ENCODE measurements around the gene RAB4B.
A peak's percentile ranks its signal among the peaks of the same experiment; 100 is the strongest.

The RAB4B gene

GRCh38 chr19:40797963-40798682 lies 20.1 kb downstream of the RAB4B start:
- Histone ChIP-seq H3K4me1 (ENCODE audit: insufficient read depth, insufficient read length) (peaks cover 18% of the 10 kb centered on the region), H3K9ac (ENCODE audit: insufficient read length, low read depth) (peak overlapping the region; percentile 80), H3K9me3 (ENCODE audit: insufficient read depth, low read length) (no peaks in the 10 kb centered on the region), H3K36me3 (ENCODE audit: insufficient read depth, insufficient read length, low read length) (peaks cover 28% of the 10 kb centered on the region), H3K27me3 (ENCODE audit: insufficient read depth, insufficient read length) (no peaks in the 10 kb centered on the region), H3K4me3 (ENCODE audit: insufficient read length, low read depth) (peak overlapping the region; percentile 36)
- no peak for TF ChIP-seq ZNF274 (IDR thresholded peaks at IDR 0.05; ENCODE audit: low read depth, low read length)
- TF ChIP-seq SUZ12 (IDR thresholded peaks at IDR 0.05; ENCODE audit: extremely low read depth, insufficient read depth, insufficient read length), result no peak
- TF ChIP-seq YY1 (IDR thresholded peaks at IDR 0.05; ENCODE audit: insufficient read depth, insufficient read length), result no peak
- peak; percentile 58 for DNase-seq (ENCODE audit: low read depth, low spot score)

GRCh38 chr19:40798683-40799557 lies 20.9 kb downstream of the RAB4B start, which contains the start of gene EGLN2:
Gene EGLN2, plus strand, starts transcription at chr19:40799191. Its CDS starts 1,382 bp downstream, at chr19:40800573.
- TF ChIP-seq YY1 (IDR thresholded peaks at IDR 0.05; ENCODE audit: insufficient read depth, insufficient read length) (no peak), ZNF274 (IDR thresholded peaks at IDR 0.05; ENCODE audit: low read depth, low read length) (no peak), SUZ12 (IDR thresholded peaks at IDR 0.05; ENCODE audit: extremely low read depth, insufficient read depth, insufficient read length) (no peak)

GRCh38 chr19:40799558-40800338 lies 21.7 kb downstream of the RAB4B start:
- no peaks in the 10 kb centered on the region for H3K9me3 ChIP-seq (ENCODE audit: insufficient read depth, low read length)
- no peaks in the 10 kb centered on the region for H3K27me3 ChIP-seq (ENCODE audit: insufficient read depth, insufficient read length)
- peak overlapping the region; percentile 71 for H3K4me3 ChIP-seq (ENCODE audit: insufficient read length, low read depth)
- H3K36me3 ChIP-seq (ENCODE audit: insufficient read depth, insufficient read length, low read length), result peaks cover 44% of the 10 kb centered on the region
- no peak for TF ChIP-seq ZNF274 (IDR thresholded peaks at IDR 0.05; ENCODE audit: low read depth, low read length)
- peaks cover 30% of the 10 kb centered on the region for H3K4me1 ChIP-seq (ENCODE audit: insufficient read depth, insufficient read length)
- no peak for DNase-seq (ENCODE audit: low read depth, low spot score)
- H3K9ac ChIP-seq (ENCODE audit: insufficient read length, low read depth), result peak overlapping the region; percentile 85

More at GRCh38 chr19:40798683-40799557, 20.9 kb downstream of the RAB4B start, which contains the start of gene EGLN2:
- H3K36me3 ChIP-seq (ENCODE audit: insufficient read depth, insufficient read length, low read length), result peaks cover 36% of the 10 kb centered on the region
- H3K9ac ChIP-seq (ENCODE audit: insufficient read length, low read depth), result peak within 1 kb of the TSS; percentile 85
- H3K4me3 ChIP-seq (ENCODE audit: insufficient read length, low read depth), result peak within 1 kb of the TSS; percentile 71
- peaks cover 25% of the 10 kb centered on the region for H3K4me1 ChIP-seq (ENCODE audit: insufficient read depth, insufficient read length)
- peak; percentile 98 for DNase-seq (ENCODE audit: low read depth, low spot score)
- H3K9me3 ChIP-seq (ENCODE audit: insufficient read depth, low read length), result no peaks in the 10 kb centered on the region
- no peaks in the 10 kb centered on the region for H3K27me3 ChIP-seq (ENCODE audit: insufficient read depth, insufficient read length)

GRCh38 chr19:40800339-40800996 lies 22.4 kb downstream of the RAB4B start:
- Histone ChIP-seq H3K9me3 (ENCODE audit: insufficient read depth, low read length) (no peaks in the 10 kb centered on the region), H3K4me3 (ENCODE audit: insufficient read length, low read depth) (peak overlapping the region; percentile 71), H3K4me1 (ENCODE audit: insufficient read depth, insufficient read length) (peaks cover 33% of the 10 kb centered on the region), H3K9ac (ENCODE audit: insufficient read length, low read depth) (peak overlapping the region; percentile 85), H3K27me3 (ENCODE audit: insufficient read depth, insufficient read length) (no peaks in the 10 kb centered on the region), H3K36me3 (ENCODE audit: insufficient read depth, insufficient read length, low read length) (peaks cover 51% of the 10 kb centered on the region)
- no peak for TF ChIP-seq SUZ12 (IDR thresholded peaks at IDR 0.05; ENCODE audit: extremely low read depth, insufficient read depth, insufficient read length)
- TF ChIP-seq YY1 (IDR thresholded peaks at IDR 0.05; ENCODE audit: insufficient read depth, insufficient read length), result no peak
- TF ChIP-seq ZNF274 (IDR thresholded peaks at IDR 0.05; ENCODE audit: low read depth, low read length), result no peak
- DNase-seq (ENCODE audit: low read depth, low spot score), result no peak

- Histone ChIP-seq H3K9me3 (ENCODE audit: insufficient read depth, low read length) (no peaks in the 10 kb centered on the region), H3K4me1 (ENCODE audit: insufficient read depth, insufficient read length) (peaks cover 33% of the 10 kb centered on the region), H3K9ac (ENCODE audit: insufficient read length, low read depth) (peak overlapping the region; percentile 70), H3K36me3 (ENCODE audit: insufficient read depth, insufficient read length, low read length) (peaks cover 55% of the 10 kb centered on the region), H3K4me3 (ENCODE audit: insufficient read length, low read depth) (peak overlapping the region; percentile 71), H3K27me3 (ENCODE audit: insufficient read depth, insufficient read length) (no peaks in the 10 kb centered on the region)
- DNase-seq (ENCODE audit: low read depth, low spot score), result no peak
- TF ChIP-seq YY1 (IDR thresholded peaks at IDR 0.05; ENCODE audit: insufficient read depth, insufficient read length) (no peak), ZNF274 (IDR thresholded peaks at IDR 0.05; ENCODE audit: low read depth, low read length) (no peak)
Measured at GRCh38 chr19:40800997-40801377, 22.9 kb downstream of the RAB4B start.

- no peaks in the 10 kb centered on the region for H3K27me3 ChIP-seq (ENCODE audit: insufficient read depth, insufficient read length)
- peaks cover 55% of the 10 kb centered on the region for H3K36me3 ChIP-seq (ENCODE audit: insufficient read depth, insufficient read length, low read length)
- H3K9me3 ChIP-seq (ENCODE audit: insufficient read depth, low read length), result no peaks in the 10 kb centered on the region
- peaks cover 35% of the 10 kb centered on the region for H3K4me1 ChIP-seq (ENCODE audit: insufficient read depth, insufficient read length)
- peak overlapping the region; percentile 71 for H3K4me3 ChIP-seq (ENCODE audit: insufficient read length, low read depth)
- no peak for DNase-seq (ENCODE audit: low read depth, low spot score)
- TF ChIP-seq YY1 (IDR thresholded peaks at IDR 0.05; ENCODE audit: insufficient read depth, insufficient read length), result no peak
- no peak for TF ChIP-seq SUZ12 (IDR thresholded peaks at IDR 0.05; ENCODE audit: extremely low read depth, insufficient read depth, insufficient read length)
- TF ChIP-seq ZNF274 (IDR thresholded peaks at IDR 0.05; ENCODE audit: low read depth, low read length), result no peak
- H3K9ac ChIP-seq (ENCODE audit: insufficient read length, low read depth), result peak overlapping the region; percentile 70
Measured at GRCh38 chr19:40801426-40802299, 23.6 kb downstream of the RAB4B start.
